HEK293T (cell line): Measurements from ENCODE around the gene SLC31A1.

Source experiments
- CTCF ChIA-PET: fragments of 350-600 bp; formaldehyde crosslinking; extraction: SDS; loops from one replicate; lab custom pipeline; 2021; ENCODE audit warnings: antibody characterized with exemption, inconsistent platforms; lab: Yijun Ruan, JAX
- POLR2A ChIA-PET: fragments of 350-600 bp; formaldehyde crosslinking; extraction: SDS; loops from one replicate; lab custom pipeline; 2020; ENCODE audit warnings: antibody characterized with exemption, inconsistent platforms; lab: Yijun Ruan, JAX
- DNase-seq: peaks from one replicate; pipeline ENCODE4 v3.0.0; 2012; ENCODE audit warnings: mixed read lengths; ENCODE audit errors: extremely low spot score
- ARNT ChIP-seq: fragments of 450-650 bp; IDR thresholded peaks from 2 replicates; pipeline ENCODE4 v1.6.1; 2017; ENCODE audit warnings: mild to moderate bottlenecking
- BHLHE40 ChIP-seq: fragments of 450-650 bp; IDR thresholded peaks from 2 replicates; pipeline ENCODE4 v1.6.1; 2016; ENCODE audit warnings: mild to moderate bottlenecking, moderate library complexity, borderline replicate concordance
- CTBP1 ChIP-seq: fragments of 450-650 bp; IDR thresholded peaks from 2 replicates; pipeline ENCODE4 v1.6.1; 2016; ENCODE audit warnings: borderline replicate concordance
- ELF4 ChIP-seq: fragments of 450-650 bp; IDR thresholded peaks from 2 replicates; pipeline ENCODE4 v1.6.1; 2017; ENCODE audit warnings: antibody characterized with exemption
- FOXA1 ChIP-seq: fragments of 450-650 bp; IDR thresholded peaks from 2 replicates; pipeline ENCODE4 v1.6.1; 2016; ENCODE audit warnings: mild to moderate bottlenecking
- FOXK2 ChIP-seq: fragments of 450-650 bp; IDR thresholded peaks from 2 replicates; pipeline ENCODE4 v1.6.1; 2016; ENCODE audit warnings: mild to moderate bottlenecking
- FOXM1 ChIP-seq: fragments of 450-650 bp; IDR thresholded peaks from 2 replicates; pipeline ENCODE4 v1.6.1; 2017; ENCODE audit warnings: mild to moderate bottlenecking, borderline replicate concordance
- HDGF ChIP-seq: fragments of 450-650 bp; IDR thresholded peaks from 2 replicates; pipeline ENCODE4 v1.6.1; 2017; ENCODE audit warnings: antibody characterized with exemption, borderline replicate concordance
- L3MBTL2 ChIP-seq: fragments of 450-650 bp; conservative IDR thresholded peaks from 2 replicates; pipeline ENCODE4 v1.6.1; 2016; ENCODE audit warnings: mild to moderate bottlenecking
- LEF1 ChIP-seq: fragments of 450-650 bp; IDR thresholded peaks from 2 replicates; pipeline ENCODE4 v1.6.1; 2017; ENCODE audit warnings: mild to moderate bottlenecking, borderline replicate concordance
- NFRKB ChIP-seq: fragments of 450-650 bp; IDR thresholded peaks from 2 replicates; pipeline ENCODE4 v1.6.1; 2016; ENCODE audit warnings: mild to moderate bottlenecking, moderate library complexity
- SP1 ChIP-seq: fragments of 450-650 bp; IDR thresholded peaks from 2 replicates; pipeline ENCODE4 v1.6.1; 2017
- SUZ12 ChIP-seq: fragments of 450-650 bp; IDR thresholded peaks from 2 replicates; pipeline ENCODE4 v1.6.1; 2016; ENCODE audit warnings: mild to moderate bottlenecking
- TARDBP ChIP-seq: fragments of 450-650 bp; IDR thresholded peaks from 2 replicates; pipeline ENCODE4 v1.6.1; 2016
- ZNF384 ChIP-seq: fragments of 450-650 bp; IDR thresholded peaks from 2 replicates; pipeline ENCODE4 v1.6.1; 2016
- TF ChIP-seq, protein P1 (sequence below): fragments of 450-650 bp; IDR thresholded peaks from 2 replicates; pipeline ENCODE4 v1.6.1; 2016

The SLC31A1 gene

DNA sequence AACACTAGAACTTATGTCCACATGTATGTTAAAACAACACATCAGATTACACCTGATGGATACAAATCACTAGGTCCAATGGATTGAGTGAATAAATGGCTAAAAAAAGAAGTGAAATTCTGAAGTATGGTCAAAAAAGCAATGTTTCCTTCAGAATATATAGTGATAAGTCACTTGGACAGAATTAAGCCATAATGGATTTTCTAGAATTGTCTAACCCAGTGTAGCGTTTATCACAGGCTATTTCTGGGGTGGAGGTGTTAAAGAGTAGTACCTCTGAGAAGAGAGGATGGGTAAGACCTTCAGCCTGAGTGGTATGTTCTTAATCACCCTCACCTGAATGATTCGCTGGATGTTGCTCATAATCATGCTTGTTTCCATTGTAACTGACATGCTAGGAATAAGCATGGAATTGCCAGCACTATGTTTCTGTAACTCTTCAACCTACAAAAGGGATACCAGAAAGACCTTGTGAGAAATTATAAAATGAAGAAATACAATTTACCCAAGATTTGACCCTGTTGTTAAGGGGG is 37.3 kb upstream of the SLC31A1 start:
- POLR2A ChIA-PET = no interaction called here
- CTCF ChIA-PET = no interaction called here

DNA sequence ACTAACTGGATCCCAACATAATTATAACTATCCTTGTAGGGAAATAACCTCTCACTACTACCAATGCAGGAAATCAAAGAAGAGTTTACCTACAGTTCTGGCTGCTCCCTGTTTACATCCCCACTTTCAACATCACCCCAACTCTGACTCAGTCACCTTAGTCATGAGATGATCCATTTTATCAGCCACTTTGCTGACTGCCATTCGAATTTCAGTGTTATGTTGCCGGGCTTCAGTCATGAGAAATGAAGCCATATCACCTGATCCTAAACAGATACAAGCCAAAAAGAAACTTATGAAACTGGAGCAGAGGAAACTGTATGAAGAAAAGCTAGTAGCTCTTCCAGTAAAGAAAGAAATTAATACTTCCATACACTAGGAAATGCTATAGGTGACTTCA is 36.8 kb upstream of the SLC31A1 start:
- POLR2A ChIA-PET = no interaction called here
- TF ChIP-seq NFRKB (no peak), FOXA1 (no peak), SP1 (no peak), HDGF (no peak), LEF1 (no peak), CTBP1 (no peak), ELF4 (no peak), TARDBP (no peak), FOXK2 (no peak), ZNF384 (no peak), SUZ12 (no peak), FOXM1 (no peak), ARNT (no peak), L3MBTL2 (no peak), BHLHE40 (no peak)
- TF ChIP-seq, protein P1, sequence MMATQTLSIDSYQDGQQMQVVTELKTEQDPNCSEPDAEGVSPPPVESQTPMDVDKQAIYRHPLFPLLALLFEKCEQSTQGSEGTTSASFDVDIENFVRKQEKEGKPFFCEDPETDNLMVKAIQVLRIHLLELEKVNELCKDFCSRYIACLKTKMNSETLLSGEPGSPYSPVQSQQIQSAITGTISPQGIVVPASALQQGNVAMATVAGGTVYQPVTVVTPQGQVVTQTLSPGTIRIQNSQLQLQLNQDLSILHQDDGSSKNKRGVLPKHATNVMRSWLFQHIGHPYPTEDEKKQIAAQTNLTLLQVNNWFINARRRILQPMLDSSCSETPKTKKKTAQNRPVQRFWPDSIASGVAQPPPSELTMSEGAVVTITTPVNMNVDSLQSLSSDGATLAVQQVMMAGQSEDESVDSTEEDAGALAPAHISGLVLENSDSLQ = no peak
- no peak for DNase-seq
- CTCF ChIA-PET = no interaction called here

More for the DNA sequence above, 37.3 kb upstream of the SLC31A1 start:
- TF ChIP-seq FOXM1 (no peak), BHLHE40 (no peak), TARDBP (no peak), ZNF384 (no peak), HDGF (no peak), LEF1 (no peak), L3MBTL2 (no peak), CTBP1 (no peak), SUZ12 (no peak)
- no peak for DNase-seq

DNA sequence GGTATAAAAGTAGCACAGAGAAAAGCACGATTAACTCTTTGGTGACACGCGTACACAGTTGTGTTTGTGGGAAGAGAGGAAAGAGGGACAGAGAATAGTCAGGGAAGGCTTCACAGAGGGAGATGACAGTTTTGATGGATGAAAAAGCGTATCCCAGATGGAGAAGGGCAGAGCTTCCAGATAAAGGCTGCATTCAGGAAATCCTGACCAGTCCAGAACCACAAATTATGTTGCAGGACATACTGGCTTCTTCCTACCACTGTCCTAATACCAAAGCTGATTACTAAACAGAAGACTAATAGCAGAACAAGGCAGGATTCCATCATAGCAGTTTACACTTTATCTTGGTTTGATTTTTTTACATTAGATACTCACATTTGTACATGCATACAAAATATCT is 36.1 kb upstream of the SLC31A1 start:
- no peak for TF ChIP-seq ZNF384
- no peak for TF ChIP-seq FOXK2
- TF ChIP-seq, protein P1 = no peak
- TF ChIP-seq BHLHE40 = no peak
- no peak for TF ChIP-seq LEF1
- no peak for TF ChIP-seq FOXA1
- no peak for TF ChIP-seq ELF4
- TF ChIP-seq HDGF = no peak
- TF ChIP-seq NFRKB = no peak
- TF ChIP-seq ARNT = no peak
- no peak for TF ChIP-seq FOXM1
- TF ChIP-seq SUZ12 = no peak
- no peak for TF ChIP-seq L3MBTL2
- no peak for TF ChIP-seq SP1
- no peak for TF ChIP-seq TARDBP
- no peak for TF ChIP-seq CTBP1
- DNase-seq = no peak
- ChIA-PET CTCF (no interaction called here), POLR2A (no interaction called here)

DNA sequence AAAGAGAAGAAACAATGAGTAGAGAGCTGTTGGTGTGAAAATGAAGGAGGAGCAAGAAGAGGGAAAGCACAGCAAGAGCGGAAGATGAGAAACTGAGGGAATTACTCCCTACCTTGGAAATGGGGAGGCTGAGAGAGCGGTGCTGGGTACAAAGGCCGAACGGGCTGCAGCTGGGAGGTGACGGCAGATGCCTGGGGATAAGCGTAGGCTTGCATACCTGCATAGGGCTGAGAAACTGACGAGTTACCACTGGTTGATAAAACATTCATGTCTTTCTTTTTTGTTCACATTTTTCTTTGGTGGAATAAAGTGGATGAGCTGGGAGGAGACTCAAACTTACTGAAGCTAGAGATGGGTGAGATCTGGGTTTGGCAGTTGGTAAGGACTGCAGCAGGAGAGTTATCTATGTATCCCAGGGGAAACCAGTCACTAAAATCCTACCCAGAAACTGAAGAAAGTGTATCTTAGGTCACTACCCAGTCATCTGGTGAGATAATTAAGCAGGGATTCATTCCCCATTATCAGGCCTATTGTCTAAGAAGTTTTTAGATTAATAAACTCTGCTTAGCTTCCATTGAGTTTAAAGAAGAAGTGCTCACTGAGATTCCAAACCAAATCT is 35.1 kb upstream of the SLC31A1 start:
- CTCF ChIA-PET = no interaction called here

DNA sequence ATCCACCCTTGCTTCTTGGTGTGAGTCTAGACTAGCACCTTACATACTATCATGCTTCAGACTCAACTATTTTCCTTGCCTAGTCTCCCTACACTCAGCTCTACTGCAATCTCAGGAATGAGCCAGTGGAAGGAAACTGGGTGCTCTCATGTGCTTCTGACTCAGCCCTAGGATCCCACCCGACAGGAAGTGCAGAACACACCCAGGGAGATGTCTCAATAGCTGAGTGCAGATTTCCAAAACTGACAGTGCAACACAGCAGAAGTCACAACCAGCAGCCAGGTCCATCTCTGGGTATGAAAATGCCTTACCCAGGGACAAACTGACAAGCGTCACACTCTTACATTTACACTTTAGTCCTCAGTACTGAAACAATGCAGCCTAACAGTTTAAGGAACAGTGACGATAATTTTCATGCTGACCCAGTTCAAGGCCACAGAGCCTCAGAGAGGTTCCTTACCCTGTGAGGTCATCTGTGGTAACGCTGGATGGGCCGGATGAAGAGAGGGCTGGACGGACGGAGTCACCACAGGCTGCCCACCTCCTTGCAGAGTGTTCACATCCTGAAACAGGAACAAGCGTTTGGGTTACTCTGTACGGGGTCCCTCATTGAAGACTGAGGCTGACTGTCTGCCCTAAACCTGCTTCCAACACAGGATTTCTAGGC is 33.3 kb upstream of the SLC31A1 start:
- TF ChIP-seq HDGF = no peak
- no peak for TF ChIP-seq FOXK2
- no peak for TF ChIP-seq ZNF384
- no peak for TF ChIP-seq FOXA1
- no peak for TF ChIP-seq TARDBP
- no peak for TF ChIP-seq BHLHE40
- no peak for TF ChIP-seq SP1
- TF ChIP-seq ARNT = no peak
- TF ChIP-seq NFRKB = no peak
- TF ChIP-seq LEF1 = no peak
- TF ChIP-seq FOXM1 = no peak
- TF ChIP-seq, protein P1 = no peak
- TF ChIP-seq ELF4 = no peak
- TF ChIP-seq SUZ12 = no peak
- TF ChIP-seq L3MBTL2 = no peak
- TF ChIP-seq CTBP1 = no peak
- no peak for DNase-seq
- POLR2A ChIA-PET = no interaction called here
- CTCF ChIA-PET = no interaction called here

More for the DNA sequence above, 35.1 kb upstream of the SLC31A1 start:
- POLR2A ChIA-PET = no interaction called here
- no peak for TF ChIP-seq ARNT
- TF ChIP-seq TARDBP = no peak
- no peak for TF ChIP-seq HDGF
- TF ChIP-seq LEF1 = no peak
- TF ChIP-seq, protein P1 = no peak
- no peak for TF ChIP-seq BHLHE40
- no peak for DNase-seq
